IPS DF 4.7 (cell line): Measurements from ENCODE around the gene ZNF724.
"Not testable (repeated sequence)": the region's sequence is repeated elsewhere in the genome, so short reads cannot be mapped to it uniquely, and the experiment has no call there.

Source experiments
- DNase-seq: peaks from one replicate; pipeline ENCODE4 v3.0.0-alpha.2; 2013; ENCODE audit warnings: low spot score; ENCODE audit errors: extremely low read depth

ZNF724 gene

GRCh38 chr19:23249911-23250649 is at the start of gene ZNF724:
TSS of gene ZNF724 (minus strand) at chr19:23250394. CDS start at chr19:23250242, 152 bp downstream.
- DNase-seq: peak; percentile 94

- DNase-seq: no peak
Observed at GRCh38 chr19:23294141-23294540, 43.9 kb upstream of the ZNF724 start.

- DNase-seq: not testable (repeated sequence)
Observed at GRCh38 chr19:23289966-23290365, 39.8 kb upstream of the ZNF724 start.

GRCh38 chr19:23287620-23288019 is 37.4 kb upstream of the ZNF724 start:
- DNase-seq: no peak

GRCh38 chr19:23286477-23286876 is 36.3 kb upstream of the ZNF724 start:
- DNase-seq: peak; percentile 38

GRCh38 chr19:23285948-23286347 is 35.8 kb upstream of the ZNF724 start:
- DNase-seq: no peak

GRCh38 chr19:23285326-23285725 is 35.1 kb upstream of the ZNF724 start:
- not testable (repeated sequence) for DNase-seq

- DNase-seq: peak; percentile 72
Observed at GRCh38 chr19:23283925-23284324, 33.7 kb upstream of the ZNF724 start.

- DNase-seq: no peak
Observed at GRCh38 chr19:23281663-23282276, 31.6 kb upstream of the ZNF724 start.

- DNase-seq: not testable (repeated sequence)
Observed at GRCh38 chr19:23278118-23278517, 27.9 kb upstream of the ZNF724 start.

GRCh38 chr19:23273590-23274412 is 23.6 kb upstream of the ZNF724 start:
- peak; percentile 85 for DNase-seq

GRCh38 chr19:23273022-23273589 is 22.9 kb upstream of the ZNF724 start:
- DNase-seq: no peak

- no peak for DNase-seq
Observed at GRCh38 chr19:23263870-23264590, 13.8 kb upstream of the ZNF724 start.

- DNase-seq: no peak
Observed at GRCh38 chr19:23263396-23263795, 13.2 kb upstream of the ZNF724 start.

GRCh38 chr19:23262920-23263319 is 12.7 kb upstream of the ZNF724 start:
- DNase-seq: no peak

GRCh38 chr19:23261496-23262020 is 11.4 kb upstream of the ZNF724 start:
- no peak for DNase-seq

GRCh38 chr19:23260956-23261355 is 10.8 kb upstream of the ZNF724 start:
- DNase-seq: no peak

- DNase-seq: no peak
Observed at GRCh38 chr19:23259961-23260360, 9.8 kb upstream of the ZNF724 start.

- DNase-seq: no peak
Observed at GRCh38 chr19:23255700-23256099, 5.5 kb upstream of the ZNF724 start.

- no peak for DNase-seq
Observed at GRCh38 chr19:23254141-23254910, 4.1 kb upstream of the ZNF724 start.
